ENCODE results near the gene CFAP20DC.
"Not testable (repeated sequence)": the region's sequence is repeated elsewhere in the genome, so short reads cannot be mapped to it uniquely, and the experiment has no call there.

The CFAP20DC gene

DNA sequence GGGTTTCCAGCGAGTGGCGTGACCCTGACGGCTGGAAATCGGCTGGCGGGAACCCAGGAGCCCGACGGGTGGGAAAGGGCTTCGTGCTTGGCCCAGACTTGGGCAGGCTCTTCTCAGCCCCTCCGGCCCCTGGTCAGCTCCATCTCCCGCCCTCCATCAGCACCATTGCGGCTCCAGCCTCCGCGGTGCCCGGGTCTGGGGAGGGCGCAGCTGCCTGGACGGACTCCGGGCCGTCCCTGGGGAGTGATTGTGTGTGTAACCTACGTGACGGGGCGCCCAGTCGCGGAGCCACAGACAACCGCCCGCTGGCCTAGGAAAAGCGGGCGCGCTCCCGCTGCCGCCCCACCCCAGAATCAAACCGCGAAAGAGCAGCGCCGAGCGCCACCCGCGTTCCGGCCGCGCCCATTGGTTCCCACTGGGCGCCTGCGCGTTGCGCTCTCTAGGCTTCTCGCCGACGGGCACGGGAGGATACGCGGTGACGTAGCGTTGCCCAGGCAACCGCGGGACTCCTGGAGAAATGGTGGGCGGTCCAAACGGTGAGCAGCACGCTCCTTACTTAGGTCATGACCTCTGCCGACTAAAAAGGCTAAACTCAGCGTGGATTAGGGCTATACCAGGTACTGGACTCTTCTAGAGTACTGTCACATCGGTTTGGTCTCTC lies at the start of gene CFAP20DC (continued):
- TF ChIP-seq, protein P1, sequence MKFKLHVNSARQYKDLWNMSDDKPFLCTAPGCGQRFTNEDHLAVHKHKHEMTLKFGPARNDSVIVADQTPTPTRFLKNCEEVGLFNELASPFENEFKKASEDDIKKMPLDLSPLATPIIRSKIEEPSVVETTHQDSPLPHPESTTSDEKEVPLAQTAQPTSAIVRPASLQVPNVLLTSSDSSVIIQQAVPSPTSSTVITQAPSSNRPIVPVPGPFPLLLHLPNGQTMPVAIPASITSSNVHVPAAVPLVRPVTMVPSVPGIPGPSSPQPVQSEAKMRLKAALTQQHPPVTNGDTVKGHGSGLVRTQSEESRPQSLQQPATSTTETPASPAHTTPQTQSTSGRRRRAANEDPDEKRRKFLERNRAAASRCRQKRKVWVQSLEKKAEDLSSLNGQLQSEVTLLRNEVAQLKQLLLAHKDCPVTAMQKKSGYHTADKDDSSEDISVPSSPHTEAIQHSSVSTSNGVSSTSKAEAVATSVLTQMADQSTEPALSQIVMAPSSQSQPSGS (tag by site-specific recombination; IDR thresholded peaks at IDR 0.05; ENCODE audit: low read depth) = peak; percentile 68
- peak; percentile 79 for TF ChIP-seq ZIC2 (tag by site-specific recombination; IDR thresholded peaks at IDR 0.05)
- TF ChIP-seq, protein P2, sequence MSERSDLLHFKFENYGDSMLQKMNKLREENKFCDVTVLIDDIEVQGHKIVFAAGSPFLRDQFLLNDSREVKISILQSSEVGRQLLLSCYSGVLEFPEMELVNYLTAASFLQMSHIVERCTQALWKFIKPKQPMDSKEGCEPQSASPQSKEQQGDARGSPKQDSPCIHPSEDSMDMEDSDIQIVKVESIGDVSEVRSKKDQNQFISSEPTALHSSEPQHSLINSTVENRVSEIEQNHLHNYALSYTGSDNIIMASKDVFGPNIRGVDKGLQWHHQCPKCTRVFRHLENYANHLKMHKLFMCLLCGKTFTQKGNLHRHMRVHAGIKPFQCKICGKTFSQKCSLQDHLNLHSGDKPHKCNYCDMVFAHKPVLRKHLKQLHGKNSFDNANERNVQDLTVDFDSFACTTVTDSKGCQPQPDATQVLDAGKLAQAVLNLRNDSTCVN (tag by site-specific recombination; optimal IDR thresholded peaks at IDR 0.05) = peak; percentile 88
- TF ChIP-seq ZNF76 (tag by site-specific recombination; IDR thresholded peaks at IDR 0.05; ENCODE audit: borderline replicate concordance, low read depth) = peak; percentile 36; the same call in 1 of the 2 replicates
- TF ChIP-seq, protein P3, sequence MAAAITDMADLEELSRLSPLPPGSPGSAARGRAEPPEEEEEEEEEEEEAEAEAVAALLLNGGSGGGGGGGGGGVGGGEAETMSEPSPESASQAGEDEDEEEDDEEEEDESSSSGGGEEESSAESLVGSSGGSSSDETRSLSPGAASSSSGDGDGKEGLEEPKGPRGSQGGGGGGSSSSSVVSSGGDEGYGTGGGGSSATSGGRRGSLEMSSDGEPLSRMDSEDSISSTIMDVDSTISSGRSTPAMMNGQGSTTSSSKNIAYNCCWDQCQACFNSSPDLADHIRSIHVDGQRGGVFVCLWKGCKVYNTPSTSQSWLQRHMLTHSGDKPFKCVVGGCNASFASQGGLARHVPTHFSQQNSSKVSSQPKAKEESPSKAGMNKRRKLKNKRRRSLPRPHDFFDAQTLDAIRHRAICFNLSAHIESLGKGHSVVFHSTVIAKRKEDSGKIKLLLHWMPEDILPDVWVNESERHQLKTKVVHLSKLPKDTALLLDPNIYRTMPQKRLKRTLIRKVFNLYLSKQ (tag by site-specific recombination; IDR thresholded peaks at IDR 0.05; ENCODE audit: borderline replicate concordance) = no peak
- no peak for TF ChIP-seq ZNF621 (tag by site-specific recombination; IDR thresholded peaks at IDR 0.05)
- TF ChIP-seq SP2 (tag by site-specific recombination; IDR thresholded peaks at IDR 0.05) = peak; percentile 53
- peak; percentile 31; the same call in 1 of the 2 replicates for TF ChIP-seq ZNF394 (tag by site-specific recombination; IDR thresholded peaks at IDR 0.05; ENCODE audit: borderline replicate concordance)
- no peak for TF ChIP-seq ZNF624 (tag by site-specific recombination; IDR thresholded peaks at IDR 0.05)

DNA sequence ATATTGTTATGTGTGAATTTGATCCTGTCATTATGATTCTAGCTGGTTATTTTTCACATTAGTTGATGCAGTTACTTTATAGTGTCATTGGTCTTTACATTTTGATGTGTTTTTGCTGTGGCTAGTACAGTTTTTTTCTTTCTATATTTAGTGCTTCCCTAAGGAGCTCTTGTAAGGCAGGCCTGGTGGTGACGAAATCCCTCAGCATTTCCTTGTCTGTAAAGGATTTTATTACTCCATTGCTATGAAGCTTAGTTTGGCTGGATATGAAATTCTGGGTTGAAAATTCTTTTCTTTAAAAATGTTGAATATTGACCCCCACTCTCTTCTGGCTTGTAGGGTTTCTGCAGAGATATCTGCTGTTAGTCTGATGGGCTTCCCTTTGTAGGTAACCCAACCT lies 48.7 kb upstream of the CFAP20DC start:
- H3K27ac ChIP-seq (ENCODE audit: extremely low read depth, low read depth, low read length); H3K9me3 ChIP-seq (ENCODE audit: control insufficient read depth, insufficient read depth, low read depth, low read length); POLR2A ChIA-PET: not testable (repeated sequence)

DNA sequence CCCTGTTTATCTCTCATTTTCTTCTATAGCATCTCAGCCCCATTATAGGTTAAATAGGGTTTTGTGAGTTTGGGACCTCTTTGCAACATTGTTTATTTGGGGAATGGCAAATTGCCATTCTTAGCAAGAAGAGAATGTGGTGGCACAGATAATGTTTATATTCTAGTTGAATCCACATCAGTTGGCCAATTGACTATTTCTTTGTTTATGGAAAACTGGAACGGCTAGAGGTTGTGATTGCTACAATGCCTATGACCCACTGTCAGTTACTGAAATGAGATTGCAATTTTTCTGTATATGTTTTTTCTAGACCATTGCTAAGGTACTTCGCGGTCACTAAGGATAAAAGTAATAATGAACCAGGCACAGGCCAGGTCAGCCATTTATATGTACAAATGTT lies 44.6 kb upstream of the CFAP20DC start:
- CTCF ChIA-PET = no interaction called here

More for the DNA sequence above, 48.7 kb upstream of the CFAP20DC start:
- H3K36me3 ChIP-seq (ENCODE audit: control insufficient read depth in 2 of 2, insufficient read depth in 1 of 2, low read length in 2 of 2); CTCF ChIA-PET; H3K4me3 ChIP-seq (ENCODE audit: low read depth, low read length); H3K4me1 ChIP-seq (ENCODE audit: control insufficient read depth, insufficient read depth, low read length): not testable (repeated sequence)

DNA sequence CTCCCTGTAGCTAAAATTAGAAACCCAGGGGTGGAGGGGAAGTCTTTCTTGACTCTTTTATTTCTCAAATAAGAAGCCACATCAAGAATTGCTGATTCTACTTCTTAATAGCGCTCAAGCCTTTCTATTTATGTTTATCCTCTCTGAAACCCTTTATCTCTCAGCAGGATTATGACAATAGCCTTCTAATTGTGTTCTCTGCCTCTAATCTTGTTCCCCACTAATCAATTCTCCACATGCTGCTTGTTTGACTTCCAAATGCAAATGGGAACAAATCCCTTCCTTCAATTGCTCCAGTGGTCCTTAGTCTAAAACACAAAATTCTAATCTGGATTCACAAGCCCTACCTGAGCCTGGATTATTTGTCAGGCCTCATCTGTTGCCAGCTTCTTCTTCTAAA lies 43.7 kb upstream of the CFAP20DC start:
- no peak overlapping the region for H3K27ac ChIP-seq (ENCODE audit: extremely low read depth, low read depth, low read length)
- POLR2A ChIA-PET = no interaction called here
- TF ChIP-seq ZNF585B (tag by site-specific recombination; IDR thresholded peaks at IDR 0.05) = no peak
- TF ChIP-seq ZBTB7A (tag by site-specific recombination; IDR thresholded peaks at IDR 0.05; ENCODE audit: low read depth) = no peak
- no peak for TF ChIP-seq SP2 (tag by site-specific recombination; IDR thresholded peaks at IDR 0.05)
- no peak for TF ChIP-seq KLF8 (tag by site-specific recombination; IDR thresholded peaks at IDR 0.05)
- no peaks in the 10 kb centered on the region for H3K36me3 ChIP-seq (ENCODE audit: control insufficient read depth in 2 of 2, insufficient read depth in 1 of 2, low read length in 2 of 2)
- CTCF ChIA-PET = no interaction called here
- no peaks in the 10 kb centered on the region for H3K4me1 ChIP-seq (ENCODE audit: control insufficient read depth, insufficient read depth, low read length)
- H3K4me3 ChIP-seq (ENCODE audit: low read depth, low read length) = no peak overlapping the region
- H3K9me3 ChIP-seq (ENCODE audit: control insufficient read depth, insufficient read depth, low read depth, low read length) = no peaks in the 10 kb centered on the region

More for the DNA sequence above, 44.6 kb upstream of the CFAP20DC start:
- POLR2A ChIA-PET = no interaction called here
- no peak overlapping the region for H3K4me3 ChIP-seq (ENCODE audit: low read depth, low read length)
- no peaks in the 10 kb centered on the region for H3K36me3 ChIP-seq (ENCODE audit: control insufficient read depth in 2 of 2, insufficient read depth in 1 of 2, low read length in 2 of 2)
- TF ChIP-seq, protein P4, sequence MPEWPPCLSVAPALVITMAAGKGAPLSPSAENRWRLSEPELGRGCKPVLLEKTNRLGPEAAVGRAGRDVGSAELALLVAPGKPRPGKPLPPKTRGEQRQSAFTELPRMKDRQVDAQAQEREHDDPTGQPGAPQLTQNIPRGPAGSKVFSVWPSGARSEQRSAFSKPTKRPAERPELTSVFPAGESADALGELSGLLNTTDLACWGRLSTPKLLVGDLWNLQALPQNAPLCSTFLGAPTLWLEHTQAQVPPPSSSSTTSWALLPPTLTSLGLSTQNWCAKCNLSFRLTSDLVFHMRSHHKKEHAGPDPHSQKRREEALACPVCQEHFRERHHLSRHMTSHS (tag by site-specific recombination; IDR thresholded peaks at IDR 0.05) = no peak
- no peak for TF ChIP-seq ZNF621 (tag by site-specific recombination; IDR thresholded peaks at IDR 0.05)
- H3K9me3 ChIP-seq (ENCODE audit: control insufficient read depth, insufficient read depth, low read depth, low read length) = no peaks in the 10 kb centered on the region
- H3K27ac ChIP-seq (ENCODE audit: extremely low read depth, low read depth, low read length) = no peak overlapping the region
- no peaks in the 10 kb centered on the region for H3K4me1 ChIP-seq (ENCODE audit: control insufficient read depth, insufficient read depth, low read length)

All from HEK293 (cell line).